ENCODE data around the gene SCRN2.

Gene SCRN2

DNA sequence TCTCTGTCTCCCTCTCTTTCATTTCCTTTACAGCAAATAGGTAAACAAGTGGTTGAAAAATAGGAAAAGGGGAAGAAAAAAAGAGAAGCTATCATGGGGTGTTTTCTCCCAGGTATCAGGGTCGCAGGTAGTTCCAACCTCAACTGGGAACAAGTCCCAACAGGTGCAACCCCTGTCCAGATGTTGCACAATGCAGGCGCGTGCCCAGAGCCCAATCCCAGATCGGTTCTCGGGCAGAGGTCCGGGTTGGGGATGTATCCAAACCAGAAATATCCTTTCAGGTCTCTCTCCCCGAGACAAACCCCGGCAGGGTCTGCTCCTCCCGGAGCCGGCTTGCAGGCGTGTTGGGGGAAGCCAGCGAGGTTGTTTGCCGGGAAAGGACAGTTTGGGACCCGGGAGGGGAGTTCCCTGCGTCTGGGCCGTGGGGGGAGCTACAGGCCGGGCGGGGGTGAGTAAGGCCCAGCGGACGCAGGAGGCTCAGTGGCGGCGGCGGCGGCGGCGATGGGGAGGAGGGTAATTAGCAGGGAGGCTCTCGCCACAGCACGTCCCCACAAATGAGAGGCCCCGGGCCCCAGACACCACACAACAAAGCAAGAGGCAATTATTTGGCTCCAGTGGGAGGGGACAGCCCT, 31.1 kb upstream of the SCRN2 start:
- no peak for DNase-seq (ENCODE audit: low read depth, low spot score)

- DNase-seq (ENCODE audit: low read depth, low spot score) = no peak
Measured at GRCh38 chr17:47871048-47871447, 30.0 kb upstream of the SCRN2 start.

DNA sequence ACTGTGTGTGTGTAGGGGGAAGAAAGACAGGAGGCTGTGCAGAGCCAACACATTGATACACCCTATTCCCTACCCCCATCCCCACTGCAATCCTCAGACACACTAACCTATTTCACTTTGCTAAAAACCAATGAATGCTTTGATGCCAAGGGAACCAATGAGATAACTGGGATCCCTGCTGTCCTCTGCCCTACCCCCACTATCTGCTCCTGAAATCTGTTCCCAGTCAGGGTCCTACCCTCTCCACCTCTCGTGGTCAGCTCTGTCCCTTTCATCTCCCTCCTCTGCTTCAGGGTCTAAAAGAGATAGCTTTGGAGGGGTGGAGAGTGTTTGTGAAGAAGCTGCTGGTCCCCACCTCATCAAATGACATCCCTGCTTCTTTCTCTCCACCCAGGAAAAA, 29.0 kb upstream of the SCRN2 start:
- no peak for DNase-seq (ENCODE audit: low read depth, low spot score)

DNA sequence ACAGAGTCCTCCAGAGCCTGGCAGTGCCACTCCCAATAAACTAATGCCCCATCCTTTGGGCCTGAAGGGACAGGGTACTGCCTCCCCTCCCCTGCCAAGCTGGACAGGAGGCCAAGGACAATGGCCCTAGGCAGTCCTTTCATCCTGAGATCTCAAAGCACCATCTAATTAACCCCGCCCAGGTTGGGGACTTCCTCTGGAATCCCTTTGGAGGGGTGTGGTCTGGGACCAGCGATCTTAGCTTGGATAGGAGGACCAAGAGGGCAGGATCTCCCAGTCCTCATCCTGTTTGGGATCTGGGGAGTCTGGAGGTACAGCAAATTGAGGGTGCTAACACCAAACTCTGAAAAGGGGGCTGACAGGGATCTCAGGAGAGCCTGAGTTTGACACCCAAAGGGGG, 28.0 kb upstream of the SCRN2 start:
- no peak for DNase-seq (ENCODE audit: low read depth, low spot score)

GRCh38 chr17:47867813-47868533, 26.9 kb upstream of the SCRN2 start:
- DNase-seq (ENCODE audit: low read depth, low spot score) = no peak

GRCh38 chr17:47866941-47867340, 25.9 kb upstream of the SCRN2 start:
- no peak for DNase-seq (ENCODE audit: low read depth, low spot score)

- DNase-seq (ENCODE audit: low read depth, low spot score) = no peak
Measured at GRCh38 chr17:47864791-47865216, 23.7 kb upstream of the SCRN2 start.

DNA sequence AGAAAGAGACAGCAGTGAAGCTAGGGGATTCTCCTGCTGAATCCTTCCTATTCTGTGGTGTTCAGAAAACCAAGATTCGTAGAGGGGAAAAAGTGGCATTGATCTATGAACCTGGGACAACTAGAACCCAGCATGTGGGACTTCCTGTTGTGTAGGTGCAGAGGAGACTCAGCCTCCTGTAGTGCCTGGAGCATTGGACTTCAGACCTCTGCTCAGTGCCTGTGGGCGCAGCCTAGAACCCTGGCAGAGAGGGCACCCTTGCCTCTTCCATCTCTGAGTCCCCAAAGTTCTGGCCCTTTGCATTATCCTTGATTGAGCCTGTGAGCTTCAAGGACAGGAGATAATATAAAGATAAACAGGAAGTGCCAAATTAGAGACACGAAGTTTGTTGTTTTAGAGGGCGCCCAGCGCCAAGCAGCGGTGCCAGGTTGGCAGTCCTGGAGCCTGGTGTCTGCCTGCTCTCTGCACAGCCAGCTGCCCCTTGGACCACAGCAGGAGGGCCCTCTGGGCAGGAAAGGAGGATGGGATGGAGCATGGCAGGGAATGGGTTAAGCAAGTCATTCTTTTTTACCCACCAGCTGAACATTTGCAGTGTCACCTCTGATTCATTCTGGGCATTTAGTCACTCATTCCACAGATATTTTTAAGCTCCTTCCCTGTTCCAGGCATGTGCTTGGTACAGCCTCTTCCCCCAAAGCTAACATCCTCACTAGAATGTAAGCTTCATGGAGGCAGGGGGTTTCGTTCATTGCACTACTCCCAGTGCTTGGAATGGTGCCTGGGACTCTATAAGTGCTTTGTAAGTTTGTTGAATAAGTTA, 21.8 kb upstream of the SCRN2 start:
- no peak for DNase-seq (ENCODE audit: low read depth, low spot score)

- no peak for DNase-seq (ENCODE audit: low read depth, low spot score)
Measured at GRCh38 chr17:47860386-47860785, 19.3 kb upstream of the SCRN2 start.

GRCh38 chr17:47857551-47858455, 16.7 kb upstream of the SCRN2 start:
- DNase-seq (ENCODE audit: low read depth, low spot score) = no peak

GRCh38 chr17:47856830-47857229, 15.8 kb upstream of the SCRN2 start:
- no peak for DNase-seq (ENCODE audit: low read depth, low spot score)

DNA sequence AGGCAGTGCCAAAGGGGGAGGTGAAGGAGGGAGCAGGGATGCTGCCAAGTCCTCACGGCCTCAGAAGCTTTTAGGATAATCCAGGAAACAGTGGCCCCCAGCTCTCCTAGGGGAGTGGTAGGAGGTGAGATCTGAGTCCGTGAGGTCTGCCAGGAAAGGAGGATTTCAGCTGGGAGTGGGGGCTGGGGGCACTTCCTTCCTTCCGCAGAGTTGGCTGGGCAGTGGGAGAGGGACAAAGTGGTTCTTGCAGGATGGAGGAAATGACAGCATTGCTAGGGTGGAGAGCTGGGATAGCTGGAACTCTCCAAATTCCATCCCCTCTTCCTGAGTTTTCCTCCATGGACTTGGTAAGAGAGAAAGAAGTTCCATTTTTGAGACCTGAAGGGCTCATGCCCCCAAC, 14.7 kb upstream of the SCRN2 start:
- DNase-seq (ENCODE audit: low read depth, low spot score) = no peak

- no peak for DNase-seq (ENCODE audit: low read depth, low spot score)
Measured at GRCh38 chr17:47853616-47854015, 12.5 kb upstream of the SCRN2 start.

- DNase-seq (ENCODE audit: low read depth, low spot score) = no peak
Measured at GRCh38 chr17:47852113-47852949, 11.3 kb upstream of the SCRN2 start.

DNA sequence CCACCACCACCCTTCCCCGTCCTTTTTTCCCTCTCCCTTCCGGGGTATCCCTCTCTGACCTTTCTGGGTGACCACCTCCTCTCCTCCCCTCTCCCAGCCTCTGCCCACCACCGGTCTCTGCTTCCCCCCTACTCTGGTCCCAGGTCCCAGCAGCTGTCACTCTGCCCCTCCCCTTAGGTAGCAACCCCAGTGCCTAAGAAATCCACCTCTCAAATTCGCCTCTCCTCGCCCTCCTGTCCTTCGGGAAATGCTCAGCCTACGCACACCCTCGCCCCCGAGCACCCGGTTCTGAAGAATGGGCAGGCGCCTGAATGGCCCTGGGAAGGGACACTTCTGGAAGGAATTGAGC, 10.7 kb upstream of the SCRN2 start:
- no peak for DNase-seq (ENCODE audit: low read depth, low spot score)

GRCh38 chr17:47850692-47851573, 9.9 kb upstream of the SCRN2 start, which contains the start of gene SP6:
Gene SP6 (minus strand): TSS chr17:47851163. CDS start chr17:47848429, 2,734 bp downstream.
- no peak for DNase-seq (ENCODE audit: low read depth, low spot score)

- no peak for DNase-seq (ENCODE audit: low read depth, low spot score)
Measured at GRCh38 chr17:47850373-47850691, 9.3 kb upstream of the SCRN2 start.

- DNase-seq (ENCODE audit: low read depth, low spot score) = no peak
Measured at GRCh38 chr17:47848198-47848513, 7.1 kb upstream of the SCRN2 start.

DNA sequence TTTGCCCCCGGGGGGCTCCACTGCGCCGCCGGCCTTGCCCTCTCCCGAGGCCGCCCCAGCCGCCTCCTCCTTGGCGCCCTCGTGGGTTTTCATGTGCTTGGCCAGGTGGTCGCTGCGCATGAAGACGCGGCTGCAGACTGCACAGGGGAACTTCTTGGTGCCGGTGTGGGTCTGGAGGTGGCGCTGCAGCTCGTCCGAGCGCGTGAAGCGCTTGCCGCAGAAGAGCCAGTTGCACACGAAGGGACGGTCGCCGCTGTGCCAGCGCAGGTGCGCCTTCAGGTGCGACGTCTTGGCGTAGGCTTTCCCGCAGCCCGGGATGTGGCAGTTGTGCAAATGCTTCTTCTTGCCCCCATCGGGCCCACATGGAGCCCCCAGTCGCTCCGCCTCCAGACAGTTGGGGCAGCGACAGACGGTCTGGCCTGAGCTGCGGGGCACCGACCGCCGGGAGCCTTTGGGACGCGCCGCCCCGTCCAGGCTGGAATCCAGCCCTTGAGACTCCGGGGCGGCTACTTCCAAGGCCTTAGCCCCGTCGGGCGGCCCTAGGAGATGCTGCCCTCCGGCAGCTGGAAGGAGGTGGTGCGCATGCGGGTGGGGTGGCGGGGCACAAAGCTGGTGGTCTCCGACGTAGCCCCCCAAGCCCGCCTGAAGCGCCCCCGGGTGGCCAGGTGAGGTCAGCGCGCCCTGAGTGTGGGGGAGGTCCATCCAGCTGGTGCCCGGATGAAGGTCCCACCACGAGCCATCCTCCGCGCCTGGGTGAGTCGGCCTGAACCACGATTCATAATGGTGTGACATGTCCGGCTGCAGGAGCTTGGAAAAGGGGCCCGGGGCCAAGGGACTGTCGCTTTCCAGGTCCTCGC, 6.5 kb upstream of the SCRN2 start:
- DNase-seq (ENCODE audit: low read depth, low spot score) = no peak
